HG02759 (cell line): ENCODE measurements around the gene EFCAB8.

Experiments
- ATAC-seq: cut with Tn5 transposase; IDR thresholded peaks from one replicate; pipeline ENCODE4 v1.9.1; 2021; ENCODE audit warnings: mild to moderate bottlenecking, moderate library complexity; ENCODE audit not compliant: unreplicated experiment

The EFCAB8 gene

DNA sequence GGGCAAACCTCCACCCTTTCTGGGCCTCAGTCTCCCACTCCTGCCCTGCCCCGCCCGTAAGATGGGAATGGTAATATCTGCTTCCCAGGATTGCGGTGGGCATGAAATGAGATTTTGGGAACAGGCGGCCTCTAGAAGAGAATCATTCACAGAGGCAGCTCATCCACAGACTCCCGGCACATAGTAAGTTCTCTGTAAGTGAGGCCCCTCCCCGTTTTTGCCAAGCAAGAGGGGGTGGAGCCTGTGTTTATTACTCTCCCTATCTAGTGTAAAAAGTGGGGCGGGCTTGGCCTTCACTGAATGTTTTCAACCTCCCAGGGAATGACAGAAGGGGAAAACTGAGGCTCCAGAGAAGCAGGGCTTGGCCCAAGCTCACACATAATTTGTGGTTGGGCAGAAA, 125.5 kb downstream of the EFCAB8 start:
- ATAC-seq: no peak

DNA sequence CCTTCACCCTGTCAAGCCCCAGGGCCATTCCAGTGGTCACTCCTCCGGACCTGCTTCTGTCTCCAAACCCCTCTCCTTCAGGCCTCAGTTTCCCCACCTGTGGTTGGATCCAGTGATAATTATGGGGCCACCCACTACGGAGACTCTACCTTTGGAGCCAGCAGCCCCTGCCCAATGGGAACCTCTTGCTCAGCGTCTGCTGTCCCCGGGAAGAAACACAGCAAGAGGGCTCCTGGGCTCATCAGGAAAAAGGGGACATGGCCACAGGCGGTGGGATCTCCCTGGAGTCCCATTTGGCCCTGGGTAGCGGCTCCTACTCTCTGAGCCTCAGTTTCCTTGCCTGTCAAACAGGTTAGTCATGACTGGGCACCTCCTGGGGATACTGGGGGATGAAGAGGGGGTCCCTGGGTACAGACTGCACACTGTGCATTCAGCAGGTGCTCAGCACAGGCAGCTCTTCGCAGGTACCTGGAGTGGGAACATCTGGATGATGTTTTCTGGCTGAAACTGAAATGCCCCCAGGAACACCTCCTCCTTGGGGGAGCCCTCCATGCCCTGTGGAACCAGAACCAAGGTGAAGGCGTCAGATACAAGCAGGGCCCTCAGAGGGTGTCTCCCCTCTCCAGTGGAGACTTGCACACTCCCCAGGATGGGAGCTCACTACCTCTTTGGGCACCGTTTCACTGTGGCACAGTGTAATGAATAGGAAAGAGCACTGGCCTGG, 126.1 kb downstream of the EFCAB8 start:
- no peak for ATAC-seq

DNA sequence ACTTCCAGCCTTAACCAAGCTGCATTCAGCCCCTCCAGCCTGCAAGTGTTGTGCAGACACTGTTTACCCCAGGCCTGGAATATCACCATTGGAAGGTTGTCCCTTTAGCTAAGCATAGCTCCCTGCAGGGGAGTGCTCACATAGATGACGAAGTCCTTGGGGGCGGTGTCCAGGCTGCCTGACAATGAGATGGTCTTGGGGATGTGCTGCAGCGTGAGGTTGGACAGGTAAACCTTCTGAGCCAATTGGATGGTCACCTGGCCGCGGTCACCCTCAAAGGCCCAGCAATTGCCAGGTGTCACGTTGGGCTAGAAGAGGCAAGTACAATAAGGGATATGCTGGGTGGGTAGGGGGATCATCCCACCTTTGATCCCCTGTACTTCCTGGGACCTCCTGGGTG, 126.9 kb downstream of the EFCAB8 start:
- no peak for ATAC-seq

DNA sequence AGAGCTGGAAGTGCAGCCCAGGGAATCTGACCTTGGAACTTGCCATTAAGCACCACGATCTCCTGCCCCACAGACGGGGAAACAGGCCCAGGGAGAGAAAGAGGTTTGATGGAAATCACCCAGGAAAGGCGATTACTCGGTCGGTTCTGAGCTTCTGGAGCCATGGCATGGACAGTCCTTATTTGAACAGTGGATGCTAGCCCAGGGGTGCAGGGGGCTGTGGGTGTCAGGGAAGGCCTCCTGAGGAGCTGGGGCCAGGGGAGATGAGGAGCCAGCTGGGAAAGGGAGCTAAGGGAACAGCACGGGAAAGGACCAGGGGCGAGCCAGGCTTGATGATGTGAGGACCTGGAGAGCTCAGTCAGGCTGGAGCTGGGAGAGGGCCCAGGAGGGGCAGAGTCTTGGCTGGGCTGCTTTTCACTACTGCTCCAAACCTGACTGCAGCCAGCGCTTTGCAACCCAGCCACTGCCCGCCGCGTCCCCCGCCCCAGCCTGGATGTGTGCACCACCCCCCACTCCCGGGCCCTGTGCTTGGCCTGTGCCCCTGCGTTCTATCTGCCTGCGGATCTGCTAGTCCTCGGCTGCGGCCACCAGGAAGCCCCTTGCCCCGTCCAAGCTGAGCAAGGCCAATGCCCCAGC, 127.7 kb downstream of the EFCAB8 start:
- no peak for ATAC-seq

DNA sequence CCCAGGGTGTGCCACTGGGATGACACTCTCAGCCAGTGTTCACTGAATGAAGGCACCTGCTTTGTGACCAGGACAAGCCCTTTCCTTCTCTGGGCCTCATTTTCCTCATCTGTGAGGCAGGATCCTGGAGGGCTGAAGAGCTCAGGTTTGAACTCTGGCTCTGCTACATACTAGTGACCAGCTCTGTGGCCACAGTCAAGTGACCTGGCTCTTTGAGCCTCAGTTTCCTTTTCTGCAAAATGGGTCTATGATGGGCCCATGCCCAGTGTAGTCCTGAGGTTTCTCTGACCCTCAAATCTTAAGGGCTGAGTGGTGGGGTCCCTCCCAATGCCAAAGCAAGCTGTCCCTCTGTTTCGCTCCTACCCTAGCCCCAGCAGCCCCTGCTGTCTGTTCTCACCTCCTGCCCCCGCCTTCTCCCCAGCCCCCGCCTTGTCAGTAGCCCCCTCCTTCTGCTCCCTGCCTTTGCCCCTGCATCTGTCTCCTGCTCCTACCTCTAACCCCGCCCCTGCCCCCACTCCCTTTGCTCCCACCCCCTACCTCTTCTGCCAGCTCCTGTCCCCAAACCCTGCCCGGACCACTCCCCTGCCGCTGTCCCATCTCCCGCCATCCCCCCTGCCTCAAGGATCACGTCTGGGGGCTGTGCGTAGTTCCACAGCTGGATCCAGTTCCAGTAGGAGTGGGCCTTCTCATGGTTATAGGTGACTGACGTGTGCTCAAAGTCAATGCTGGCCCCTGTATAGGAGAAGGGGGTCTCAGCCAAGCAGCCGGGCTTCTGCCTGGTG, 128.5 kb downstream of the EFCAB8 start:
- ATAC-seq: no peak

DNA sequence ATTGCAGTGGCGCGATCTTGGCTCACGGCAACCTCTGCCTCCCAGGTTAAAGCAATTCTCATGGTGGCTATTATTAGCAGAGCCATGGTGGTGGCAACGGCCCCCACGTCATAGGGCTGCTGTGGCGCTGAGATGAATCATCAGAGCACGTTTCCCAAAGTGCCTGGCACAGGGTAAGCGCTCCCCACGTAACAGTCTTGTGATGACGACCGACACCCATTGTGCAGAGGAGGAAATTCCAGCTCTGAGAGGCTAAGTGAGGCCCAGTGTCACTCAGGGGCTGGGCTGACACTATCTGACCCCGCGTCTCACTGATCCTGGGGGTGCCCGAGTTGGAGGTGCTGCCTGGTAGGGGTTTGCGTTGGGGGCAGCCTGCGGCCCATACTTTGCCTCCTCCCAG, 129.3 kb downstream of the EFCAB8 start:
- ATAC-seq: no peak

DNA sequence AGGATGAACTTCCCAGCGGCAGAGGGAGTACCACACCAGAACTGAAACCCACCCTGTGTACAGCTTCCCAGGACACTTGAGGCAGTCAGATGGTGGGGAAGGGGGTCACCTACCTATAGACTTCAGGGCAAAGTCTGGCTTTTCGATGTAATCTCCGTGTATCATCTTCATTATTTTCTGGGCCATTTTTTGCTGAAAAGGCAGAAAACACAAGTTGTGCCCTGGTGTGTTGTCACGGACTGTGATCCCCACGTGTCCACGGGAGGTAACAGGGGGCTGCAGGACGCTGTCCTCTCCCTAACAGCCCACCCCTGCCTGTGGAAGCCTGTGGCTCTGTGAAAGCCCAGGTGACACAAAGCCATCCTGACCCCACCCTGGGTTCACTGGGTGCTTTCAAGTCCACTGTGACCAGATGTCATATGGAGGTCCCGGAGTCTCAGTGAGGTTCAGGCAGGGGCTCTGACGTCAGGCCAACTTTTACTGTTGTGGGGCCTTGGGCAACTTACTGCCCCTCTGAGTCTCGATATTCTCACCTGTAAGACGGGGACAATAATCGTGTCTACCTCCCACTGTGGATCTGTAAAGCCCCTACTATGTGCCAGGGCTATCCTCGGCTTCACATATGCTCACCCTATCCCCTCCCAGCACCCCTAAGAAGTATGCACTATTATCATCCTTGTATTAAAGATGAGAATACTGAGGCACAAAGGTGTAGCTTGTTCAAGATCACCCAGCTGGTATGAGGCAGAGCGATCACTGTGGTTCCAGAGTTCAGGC, 131.0 kb downstream of the EFCAB8 start:
- ATAC-seq: no peak

DNA sequence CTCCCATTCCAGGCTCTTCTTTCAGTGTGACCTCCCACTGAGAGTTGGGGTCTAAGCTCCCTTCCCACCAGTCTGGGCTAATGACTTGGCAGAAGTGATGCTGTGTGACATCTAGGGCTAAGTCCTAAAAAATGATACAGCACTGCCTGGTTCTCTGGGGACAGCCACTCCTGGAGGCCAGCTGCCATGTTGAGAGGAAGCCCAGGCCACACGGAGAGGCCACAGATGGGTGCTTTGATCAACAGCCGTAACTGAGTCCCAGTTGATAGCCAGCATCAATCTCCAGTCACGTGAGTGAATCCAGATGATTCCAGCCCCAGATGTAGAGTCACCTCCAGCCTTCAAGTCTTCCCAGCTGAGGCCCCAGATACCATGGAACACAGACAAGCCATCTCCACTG, 131.7 kb downstream of the EFCAB8 start:
- ATAC-seq: no peak

DNA sequence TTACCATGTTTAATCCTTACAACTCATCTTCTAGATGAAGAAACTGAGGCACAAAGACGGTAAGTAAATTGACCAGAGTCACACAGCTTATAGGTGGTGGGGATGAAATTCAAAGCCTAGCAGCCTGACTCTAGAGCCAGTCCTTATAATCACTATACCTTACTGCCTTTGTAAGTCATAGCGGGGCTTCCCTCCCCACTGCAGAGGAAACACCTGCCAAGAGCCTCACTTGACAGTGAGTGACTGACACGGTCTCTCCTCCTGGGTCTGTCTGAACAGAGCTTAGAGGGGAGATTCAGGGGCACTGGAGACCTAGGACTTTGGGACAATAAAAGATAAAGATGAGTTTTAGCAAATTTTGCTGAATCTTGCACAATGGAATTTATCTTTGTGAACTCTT, 132.7 kb downstream of the EFCAB8 start:
- no peak for ATAC-seq

DNA sequence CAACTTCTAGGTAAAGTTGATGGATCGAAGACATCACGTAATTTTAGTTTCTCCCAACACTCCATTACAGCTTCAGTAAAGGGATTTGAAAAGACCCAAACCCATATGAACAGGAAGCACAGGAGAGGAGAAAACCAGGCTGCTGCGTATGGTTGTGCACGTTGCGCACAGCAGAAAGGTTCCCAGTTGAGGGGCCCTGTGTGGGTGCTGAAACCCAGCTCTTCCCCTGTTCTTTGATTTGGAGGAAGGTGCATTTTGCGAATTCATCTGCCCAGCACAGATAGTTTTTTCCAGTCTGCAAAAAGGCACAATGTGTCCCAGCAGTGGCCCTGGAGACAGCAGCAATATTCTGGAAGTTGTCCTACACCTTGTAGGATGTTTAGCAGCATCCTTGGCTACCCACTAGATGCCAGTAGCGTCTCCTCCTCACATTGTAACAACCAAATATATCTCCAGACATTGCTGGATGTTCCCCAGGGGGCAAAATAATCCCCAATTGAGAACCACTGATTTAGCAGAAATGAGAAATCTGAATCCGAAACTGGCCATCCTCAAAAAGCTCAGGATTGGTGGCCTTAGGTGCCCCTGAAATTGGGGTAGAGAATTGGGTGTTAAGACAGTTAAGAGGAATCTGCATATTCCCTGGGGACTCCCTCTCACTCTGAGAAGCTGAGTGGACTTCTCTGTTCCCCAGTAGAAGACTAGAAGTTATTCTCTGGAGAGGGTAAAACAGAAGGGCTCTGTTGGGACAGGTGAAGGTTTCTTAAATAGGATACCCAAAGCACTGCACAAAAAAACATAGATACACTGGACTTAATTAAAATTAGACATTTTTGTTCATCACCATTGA, 133.3 kb downstream of the EFCAB8 start:
- no peak for ATAC-seq

DNA sequence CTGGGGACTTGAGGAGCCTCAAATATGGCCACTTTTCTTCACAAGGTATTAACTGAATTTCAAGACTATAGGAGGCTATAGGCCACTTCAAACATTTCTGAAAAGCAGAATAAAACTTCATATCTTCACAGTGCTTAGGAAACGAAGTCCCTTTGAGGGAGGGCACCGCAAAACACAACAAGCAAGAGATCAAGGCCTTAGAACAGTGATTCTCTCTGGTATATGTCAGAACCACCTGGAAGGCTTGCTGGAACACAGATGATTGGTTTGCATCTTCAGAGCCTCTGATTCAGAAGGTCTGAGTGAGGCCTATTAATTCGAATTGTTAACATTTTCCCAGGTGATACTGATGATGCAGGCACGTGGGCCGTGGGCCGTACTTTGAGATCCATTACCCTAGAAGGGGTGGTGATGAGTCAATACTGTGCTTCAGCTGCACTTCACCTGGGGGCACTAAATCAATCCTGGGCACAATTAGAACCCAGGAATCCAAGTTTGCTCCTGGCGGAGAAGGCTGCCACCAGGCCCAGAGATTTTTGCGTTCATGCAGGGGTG, 134.8 kb downstream of the EFCAB8 start:
- no peak for ATAC-seq

DNA sequence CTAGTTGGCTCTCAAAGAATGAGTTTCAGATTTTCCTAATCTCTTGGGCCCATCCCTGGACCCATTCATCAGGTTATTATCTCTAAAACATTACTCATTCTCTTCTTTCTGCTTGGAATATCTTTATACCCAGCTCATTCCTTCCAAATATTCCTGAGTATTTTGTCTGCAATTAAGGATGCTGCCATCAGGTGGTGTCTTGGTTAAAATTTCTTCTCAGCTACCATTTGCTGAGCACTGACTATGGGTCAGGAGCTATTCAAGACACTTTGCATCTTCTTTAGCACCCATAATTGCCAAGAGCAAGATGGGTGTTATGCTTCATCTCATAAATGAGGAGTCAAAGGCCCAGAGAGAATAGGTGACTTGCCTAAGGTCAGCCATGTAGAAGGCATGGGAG, 137.1 kb downstream of the EFCAB8 start:
- no peak for ATAC-seq

DNA sequence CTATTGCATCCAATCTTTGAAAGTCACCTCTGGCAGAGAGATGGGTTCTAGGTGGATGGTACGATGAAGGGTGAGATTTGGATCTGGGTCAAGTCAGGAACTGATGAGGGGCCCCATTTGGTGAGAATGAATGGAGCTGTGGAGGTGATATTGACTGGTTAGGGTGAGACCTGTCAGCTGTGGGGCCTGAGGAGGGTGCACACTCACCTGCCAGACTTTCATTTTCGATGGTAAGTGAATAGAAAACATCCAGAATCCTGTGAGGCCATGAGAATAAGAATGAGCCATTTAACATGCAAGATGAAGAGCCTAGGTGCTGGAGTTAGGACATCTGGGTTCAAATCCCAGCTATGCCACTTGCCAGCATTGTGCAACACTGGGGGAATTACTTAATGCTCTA, 138.7 kb downstream of the EFCAB8 start:
- ATAC-seq: no peak

DNA sequence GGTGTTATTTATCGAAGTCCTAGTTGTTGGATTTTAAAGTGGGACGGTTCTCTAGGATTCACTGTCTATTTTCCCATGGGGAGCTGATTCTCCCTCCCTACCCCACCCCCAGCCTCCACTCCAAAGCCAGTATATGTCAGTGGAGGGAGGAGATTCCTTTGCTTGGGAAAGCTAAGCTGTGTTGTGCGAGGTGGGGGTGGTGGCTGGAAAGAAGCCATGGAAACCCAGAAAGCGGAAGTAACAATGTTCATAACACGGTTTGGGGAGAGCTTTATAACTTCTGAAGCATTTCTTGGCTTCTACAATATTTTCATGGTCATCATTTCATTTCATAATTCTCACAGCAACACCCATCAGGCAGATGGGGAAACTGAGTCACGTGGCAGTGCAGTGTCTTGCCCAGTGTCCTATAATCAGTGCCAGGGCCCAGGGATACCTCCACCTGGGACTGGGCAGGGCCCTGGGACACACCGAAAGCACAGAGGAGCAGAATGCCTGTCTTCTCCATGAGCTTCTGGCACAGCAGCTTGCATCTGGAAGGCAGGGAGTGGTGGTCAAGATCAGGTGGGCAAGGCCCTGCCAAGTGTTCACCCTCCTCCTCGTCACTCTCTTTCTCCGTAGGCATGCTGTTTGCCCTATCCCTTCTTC, 141.0 kb downstream of the EFCAB8 start:
- no peak for ATAC-seq

DNA sequence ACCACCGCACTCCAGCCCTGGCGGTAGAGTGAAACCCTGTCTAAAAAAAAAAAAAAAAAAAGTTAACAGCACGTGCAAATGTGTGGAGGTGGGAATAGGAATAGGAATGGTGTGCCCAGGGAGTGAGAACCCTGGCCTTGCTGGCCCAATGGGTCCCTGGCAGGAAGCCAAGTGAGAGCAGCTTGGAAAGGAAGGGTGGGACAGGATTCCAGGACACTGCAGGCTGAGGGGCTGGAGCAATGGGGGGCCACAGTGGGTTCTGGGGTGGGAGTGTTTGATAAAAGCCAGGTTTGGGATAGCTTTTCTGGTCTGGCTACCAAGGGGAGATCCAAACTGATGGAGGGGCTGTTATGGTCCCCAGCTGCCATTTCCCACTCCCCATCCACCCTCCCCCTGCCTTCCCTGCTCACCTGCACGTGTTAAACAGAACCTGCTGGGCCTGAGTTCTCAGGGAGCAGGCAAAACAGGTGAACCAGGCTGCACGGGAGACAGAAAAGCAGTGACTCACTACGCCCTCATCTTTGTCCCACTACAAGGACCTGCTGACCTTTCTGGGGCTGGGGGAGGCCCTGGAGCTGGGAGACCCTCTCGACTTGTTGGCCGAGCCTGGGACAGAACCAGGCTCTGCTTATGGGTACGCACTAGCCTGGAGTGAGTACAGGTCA, 142.2 kb downstream of the EFCAB8 start:
- ATAC-seq: no peak

DNA sequence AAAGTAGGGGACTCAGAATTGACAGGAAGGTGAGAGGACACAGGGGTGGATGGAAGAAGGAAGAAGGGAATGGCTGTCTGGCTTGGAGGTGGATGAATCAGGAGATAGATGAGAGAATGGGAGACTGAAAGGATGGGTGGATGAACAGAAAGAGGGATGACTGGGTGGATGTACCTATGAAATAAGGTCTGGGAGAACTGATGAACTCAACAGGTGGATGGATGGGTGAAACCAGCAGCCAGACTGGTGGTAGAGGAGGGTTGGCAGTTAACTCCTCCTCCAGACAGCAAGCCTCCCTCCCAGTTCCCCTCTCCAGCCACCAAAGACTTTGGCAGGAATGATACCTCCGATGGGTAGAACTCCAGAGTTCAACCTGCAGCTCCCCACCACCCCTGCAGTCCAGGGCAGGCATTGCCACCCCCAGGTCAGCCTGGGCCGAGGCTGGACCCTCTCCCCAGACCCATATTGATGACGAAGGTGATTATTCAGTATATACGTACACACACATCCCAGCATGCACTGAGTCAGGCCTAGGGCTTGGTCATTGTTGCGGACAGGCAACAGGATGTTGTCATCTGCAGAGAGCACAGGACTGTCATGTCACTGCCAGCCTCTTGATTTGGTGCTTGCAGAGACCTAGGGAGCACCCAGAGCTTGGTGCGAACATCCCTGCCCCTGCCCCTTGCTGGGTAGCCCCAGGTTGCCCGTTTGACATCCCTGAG, 143.5 kb downstream of the EFCAB8 start:
- no peak for ATAC-seq

DNA sequence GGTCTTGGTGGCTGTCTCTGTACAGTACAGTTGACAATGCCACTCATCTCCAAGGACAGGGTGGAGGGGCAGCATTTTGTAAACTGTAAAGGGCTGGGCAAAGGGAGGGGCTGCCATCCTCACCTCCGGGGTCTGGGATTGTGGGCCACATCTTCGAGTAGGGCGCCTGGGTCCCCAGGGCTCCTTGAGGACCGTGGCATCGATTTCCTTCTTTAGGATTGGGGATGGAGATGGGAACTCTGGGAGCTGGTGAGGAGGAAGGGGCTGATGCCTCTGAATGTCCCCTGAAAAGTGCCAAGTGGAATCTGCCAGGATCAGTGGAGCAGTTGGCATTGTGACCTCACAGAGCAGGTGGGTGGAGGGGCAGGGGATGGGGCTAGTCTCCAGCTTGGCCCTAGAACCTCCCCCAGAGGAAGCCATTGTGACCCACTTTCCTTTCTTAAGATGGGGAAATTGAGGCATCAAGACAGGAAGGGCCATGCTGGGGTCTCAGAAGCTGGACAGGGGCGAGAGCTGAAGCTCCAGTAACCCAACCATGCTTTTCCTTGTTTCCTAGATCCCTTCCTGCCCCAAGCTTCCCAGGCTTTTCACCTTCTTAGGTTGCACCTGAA, 145.5 kb downstream of the EFCAB8 start, which contains the start of gene SUN5:
SUN5 (minus strand) TSS at position 293 of the 611 bp plus-strand sequence; CDS start at position 200, 93 bp downstream.
- ATAC-seq: no peak

DNA sequence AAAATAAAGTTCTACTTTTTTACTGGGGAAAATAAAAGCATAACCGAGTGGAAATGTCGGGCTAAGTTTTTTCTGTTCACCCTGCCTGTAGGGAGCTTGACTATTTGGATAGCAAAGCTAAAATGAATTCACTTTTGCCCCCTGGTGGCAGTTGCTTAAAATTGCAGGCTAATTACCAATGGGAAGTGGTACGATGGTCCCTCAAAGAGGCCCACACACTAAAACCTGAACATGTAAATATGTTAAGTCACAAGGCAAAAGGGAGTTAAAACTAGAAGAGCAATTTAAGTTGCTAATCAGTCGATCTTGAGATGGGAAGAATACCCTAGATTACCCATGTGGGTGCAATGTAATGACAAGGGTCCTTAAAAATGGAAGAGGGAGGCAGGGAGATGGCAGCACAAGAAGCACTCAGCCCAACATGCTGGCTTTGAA, 146.4 kb downstream of the EFCAB8 start:
- no peak for ATAC-seq
